ENCODE data around the gene LACC1. TPM values are rescaled to one million over a fixed set of nuclear protein-coding genes. Genes with fewer than 3 reads are reported as not detected.

LACC1 gene
- total and polyA plus RNA-seq, 2 donors (not counting 1 experiment from before 2014, with no cell fraction given), result 1.4 to 5.3 TPM

GRCh38 chr13:43935878-43936277 is 56.2 kb downstream of the LACC1 start:
- intact Hi-C loops (cut with micrococcal nuclease), result no loop called here
- Histone ChIP-seq H4K20me1 (ENCODE audit: control insufficient read depth, insufficient read depth, low read length, poor library complexity, severe bottlenecking) (no peaks in the 10 kb centered on the region), H3K79me2 (ENCODE audit: control insufficient read depth, insufficient read depth, low read length) (no peaks in the 10 kb centered on the region), H3K4me2 (replicated peaks; ENCODE audit: low read depth, low read length, poor library complexity, severe bottlenecking) (no peak overlapping the region), H3K4me3 (ENCODE audit: control extremely low read depth in 1 of 5, extremely low read depth in 1 of 5, insufficient read depth in 1 of 5, low read depth in 2 of 5, low read length in 4 of 5) (no peak overlapping the region), H3K27ac (ENCODE audit: low read length in 2 of 2) (no peak overlapping the region), H3K9me3 (ENCODE audit: control extremely low read depth in 1 of 3, control insufficient read depth in 2 of 3, insufficient read depth in 1 of 3, low read length in 2 of 3) (no peaks in the 10 kb centered on the region), H3K4me1 (ENCODE audit: control insufficient read depth in 2 of 2, insufficient read depth in 2 of 2, low read length in 2 of 2) (peaks cover 0 to 4% of the 10 kb centered on the region in 2 donors), H3K36me3 (replicated peaks in 1 of 2; ENCODE audit: control extremely low read depth in 1 of 2, control insufficient read depth in 1 of 2, extremely low read depth in 1 of 2, insufficient read depth in 2 of 2, low read length in 1 of 2) (no peaks in the 10 kb centered on the region), H3K9ac (ENCODE audit: low read length) (no peak overlapping the region), H3K27me3 (replicated peaks in 1 of 4; ENCODE audit: control extremely low read depth in 1 of 4, control insufficient read depth in 3 of 4, insufficient read depth in 4 of 4, low read length in 3 of 4) (no peaks in the 10 kb centered on the region), H2AFZ (ENCODE audit: insufficient read depth, low read depth, low read length, poor library complexity, severe bottlenecking) (no peak overlapping the region)
- no peak overlapping the region for H3K27ac Mint-ChIP-seq
- no peak for TF ChIP-seq EZH2 (IDR thresholded peaks at IDR 0.05; ENCODE audit: borderline replicate concordance, insufficient read depth, low read depth, low read length, poor library complexity, severe bottlenecking)
- TF ChIP-seq CTCF (IDR thresholded peaks at IDR 0.05), result no peak
- no peak overlapping the region for H3K4me3 Mint-ChIP-seq
- DNase-seq (no peak), ATAC-seq (ENCODE audit: low read depth) (no peak)
- peaks cover 8% of the 10 kb centered on the region for H3K4me1 Mint-ChIP-seq
- H3K9me3 Mint-ChIP-seq (ENCODE audit: insufficient read depth), result peaks cover 3% of the 10 kb centered on the region
- CTCF ChIA-PET, result no interaction called here
- peaks cover 22% of the 10 kb centered on the region for H3K27me3 Mint-ChIP-seq
- POLR2A ChIA-PET, result no interaction called here
- WGBS (ENCODE audit: insufficient coverage), result no CpG with 5 or more reads among the region's 1 CpG

- Histone ChIP-seq H3K9me3 (ENCODE audit: control extremely low read depth in 1 of 3, control insufficient read depth in 2 of 3, insufficient read depth in 1 of 3, low read length in 2 of 3) (no peaks in the 10 kb centered on the region), H3K4me3 (ENCODE audit: control extremely low read depth in 1 of 5, extremely low read depth in 1 of 5, insufficient read depth in 1 of 5, low read depth in 2 of 5, low read length in 4 of 5) (no peak overlapping the region), H4K20me1 (ENCODE audit: control insufficient read depth, insufficient read depth, low read length, poor library complexity, severe bottlenecking) (no peaks in the 10 kb centered on the region), H3K4me2 (replicated peaks; ENCODE audit: low read depth, low read length, poor library complexity, severe bottlenecking) (no peak overlapping the region), H3K36me3 (replicated peaks in 1 of 2; ENCODE audit: control extremely low read depth in 1 of 2, control insufficient read depth in 1 of 2, extremely low read depth in 1 of 2, insufficient read depth in 2 of 2, low read length in 1 of 2) (no peaks in the 10 kb centered on the region), H3K27ac (ENCODE audit: low read length in 2 of 2) (no peak overlapping the region), H3K4me1 (ENCODE audit: control insufficient read depth in 2 of 2, insufficient read depth in 2 of 2, low read length in 2 of 2) (peaks cover 0 to 4% of the 10 kb centered on the region in 2 donors), H3K79me2 (ENCODE audit: control insufficient read depth, insufficient read depth, low read length) (no peaks in the 10 kb centered on the region), H3K9ac (ENCODE audit: low read length) (no peak overlapping the region), H2AFZ (ENCODE audit: insufficient read depth, low read depth, low read length, poor library complexity, severe bottlenecking) (no peak overlapping the region), H3K27me3 (replicated peaks in 1 of 4; ENCODE audit: control extremely low read depth in 1 of 4, control insufficient read depth in 3 of 4, insufficient read depth in 4 of 4, low read length in 3 of 4) (peaks cover 0 to 2% (median under 1%) of the 10 kb centered on the region in 4 experiments)
- intact Hi-C loops (cut with micrococcal nuclease), result no loop called here
- ATAC-seq (ENCODE audit: low read depth) (no peak), DNase-seq (no peak)
- ChIA-PET CTCF (no interaction called here), POLR2A (no interaction called here)
- Mint-ChIP-seq H3K27me3 (peaks cover 24% of the 10 kb centered on the region), H3K9me3 (ENCODE audit: insufficient read depth) (peaks cover 3% of the 10 kb centered on the region), H3K27ac (no peak overlapping the region), H3K4me1 (peaks cover 8% of the 10 kb centered on the region), H3K4me3 (no peak overlapping the region)
- TF ChIP-seq EZH2 (IDR thresholded peaks at IDR 0.05; ENCODE audit: borderline replicate concordance, insufficient read depth, low read depth, low read length, poor library complexity, severe bottlenecking), result no peak
- no peak for TF ChIP-seq CTCF (IDR thresholded peaks at IDR 0.05)
- WGBS (ENCODE audit: insufficient coverage), result 89% methylated on average over 2 of the region's 3 CpGs
These were observed 56.9 kb downstream of the LACC1 start for GRCh38 chr13:43936647-43937046.

All from B cell (primary cell).